PC-3 (cell line): ENCODE measurements around the gene ADAMTS17. TPM values are rescaled to one million over a fixed set of nuclear protein-coding genes. Genes with fewer than 3 reads are reported as not detected.

Experiments
- ATAC-seq: fragments of 200-7000 bp; cut with Tn5 transposase; 2 replicates; pipeline ENCODE4 v1.9.1; 2020; ENCODE audit warnings: mild to moderate bottlenecking, moderate library complexity
- BruUV-seq: library from RNA; stranded (reverse); fragments of 400-500 nt; replicated peaks from 2 replicates; lab custom pipeline; 2021; lab: Mats Ljungman, UMichigan
- CTCF ChIA-PET: fragments of 300-600 bp; sonication (Branson Sonifier 250); formaldehyde crosslinking; loops from one replicate; lab custom pipeline; 2022; ENCODE audit warnings: antibody characterized with exemption; lab: Charles Lee
- POLR2A ChIA-PET: fragments of 300-600 bp; sonication (Branson Sonifier 250); formaldehyde crosslinking; loops from one replicate; lab custom pipeline; 2022; ENCODE audit warnings: antibody characterized with exemption; ENCODE audit not compliant: unreplicated experiment; lab: Charles Lee
- DNase-seq: peaks from one replicate; pipeline ENCODE4 v3.0.0-alpha.2; 2015
- H2AFZ ChIP-seq: fragments of 300-600 bp; sonication (generic); 2 replicates; pipeline ENCODE4 v1.6.0; 2016; ENCODE audit warnings: antibody characterized with exemption, low read length
- H3F3A ChIP-seq: fragments of 300-600 bp; sonication (generic); one replicate; pipeline ENCODE4 v1.6.0; 2017; ENCODE audit warnings: antibody characterized with exemption, low read length, control low read depth, mild to moderate bottlenecking; ENCODE audit not compliant: unreplicated experiment
- H3K27ac ChIP-seq: fragments of 300-600 bp; sonication (generic); 2 replicates; pipeline ENCODE4 v1.5.1; 2016; ENCODE audit warnings: mild to moderate bottlenecking, low read length
- H3K27me3 ChIP-seq: fragments of 300-600 bp; sonication (generic); 2 replicates; pipeline ENCODE4 v1.6.1; 2016; ENCODE audit warnings: low read length, mixed read lengths
- H3K36me3 ChIP-seq: fragments of 300-600 bp; sonication (generic); 2 replicates; pipeline ENCODE4 v1.6.1; 2016; ENCODE audit warnings: low read depth, mixed run types, low read length, mixed read lengths
- H3K4me1 ChIP-seq: fragments of 300-600 bp; sonication (generic); 2 replicates; pipeline ENCODE4 v1.5.1; 2016; ENCODE audit warnings: low read length; ENCODE audit not compliant: insufficient read depth
- H3K4me2 ChIP-seq: fragments of 300-600 bp; sonication (generic); 2 replicates; pipeline ENCODE4 v1.6.0; 2016; ENCODE audit warnings: low read length
- H3K4me3 ChIP-seq: fragments of 300-600 bp; sonication (generic); 2 replicates; pipeline ENCODE4 v1.5.1; 2016; ENCODE audit warnings: mild to moderate bottlenecking, low read length, mixed read lengths
- H3K79me2 ChIP-seq: fragments of 300-600 bp; sonication (generic); 2 replicates; pipeline ENCODE4 v1.6.1; 2017; ENCODE audit warnings: low read length, mixed read lengths
- H3K9ac ChIP-seq: fragments of 300-600 bp; sonication (generic); 2 replicates; pipeline ENCODE4 v1.6.0; 2016; ENCODE audit warnings: mild to moderate bottlenecking, low read length
- H3K9me2 ChIP-seq: fragments of 300-600 bp; sonication (generic); replicated peaks from 2 replicates; pipeline ENCODE4 v1.6.1; 2016; ENCODE audit warnings: mixed run types, low read length, mixed read lengths
- H3K9me3 ChIP-seq: fragments of 300-600 bp; sonication (generic); 2 replicates; pipeline ENCODE4 v1.6.1; 2016; ENCODE audit warnings: low read length, mixed read lengths
- H4K20me1 ChIP-seq: fragments of 300-600 bp; sonication (generic); 2 replicates; pipeline ENCODE4 v1.6.1; 2016; ENCODE audit warnings: low read length, mixed read lengths
- EZH2 ChIP-seq: fragments of 300-600 bp; sonication (generic); IDR thresholded peaks from one replicate; pipeline ENCODE4 v1.6.1; 2017; ENCODE audit warnings: antibody characterized with exemption, mild to moderate bottlenecking, low read length; ENCODE audit not compliant: unreplicated experiment
- EZH2phosphoT487 ChIP-seq: fragments of 300-600 bp; sonication (generic); IDR thresholded peaks from 2 replicates; pipeline ENCODE4 v1.6.1; 2018; ENCODE audit warnings: mild to moderate bottlenecking, antibody characterized with exemption, low read length, borderline replicate concordance
- intact Hi-C: fragments of 100-400 bp; cut with micrococcal nuclease; formaldehyde crosslinking; loops from 2 replicates; pipeline ENCODE4 v1.9.0; 2023
- total RNA-seq: library from RNA; depleted of rRNA; stranded (reverse); fragments of >200 nt; gene quantifications from 2 replicates; pipeline ENCODE4 v1.2.3, GENCODE V29; 2014
- TF ChIP-seq, protein P1 (sequence below): fragments of 300-600 bp; sonication (generic); conservative IDR thresholded peaks from 2 replicates; pipeline ENCODE4 v1.5.1; 2017; ENCODE audit warnings: antibody characterized with exemption, low read depth, mild to moderate bottlenecking, low read length

ADAMTS17 gene
- total RNA-seq, 1 experiment from 2014 or later: 6.9 TPM

- Histone ChIP-seq H3K36me3 (no peaks in the 10 kb centered on the region), H3K9me2 (no peaks in the 10 kb centered on the region), H3K4me1 (peaks cover 21% of the 10 kb centered on the region), H3K9ac (no peak overlapping the region), H3K4me3 (no peak overlapping the region), H3K9me3 (no peaks in the 10 kb centered on the region), H3F3A (no peaks in the 10 kb centered on the region), H4K20me1 (no peaks in the 10 kb centered on the region), H2AFZ (no peak overlapping the region), H3K27me3 (no peaks in the 10 kb centered on the region), H3K27ac (no peak overlapping the region), H3K79me2 (no peaks in the 10 kb centered on the region), H3K4me2 (no peak overlapping the region)
- BruUV-seq: no TSS peak
- ATAC-seq (no peak), DNase-seq (no peak)
- intact Hi-C loops: loop anchor here (10.0 kb wide), 1 partner anchor 153 kb away; no protein-coding TSS in a partner anchor
- TF ChIP-seq, protein P1, sequence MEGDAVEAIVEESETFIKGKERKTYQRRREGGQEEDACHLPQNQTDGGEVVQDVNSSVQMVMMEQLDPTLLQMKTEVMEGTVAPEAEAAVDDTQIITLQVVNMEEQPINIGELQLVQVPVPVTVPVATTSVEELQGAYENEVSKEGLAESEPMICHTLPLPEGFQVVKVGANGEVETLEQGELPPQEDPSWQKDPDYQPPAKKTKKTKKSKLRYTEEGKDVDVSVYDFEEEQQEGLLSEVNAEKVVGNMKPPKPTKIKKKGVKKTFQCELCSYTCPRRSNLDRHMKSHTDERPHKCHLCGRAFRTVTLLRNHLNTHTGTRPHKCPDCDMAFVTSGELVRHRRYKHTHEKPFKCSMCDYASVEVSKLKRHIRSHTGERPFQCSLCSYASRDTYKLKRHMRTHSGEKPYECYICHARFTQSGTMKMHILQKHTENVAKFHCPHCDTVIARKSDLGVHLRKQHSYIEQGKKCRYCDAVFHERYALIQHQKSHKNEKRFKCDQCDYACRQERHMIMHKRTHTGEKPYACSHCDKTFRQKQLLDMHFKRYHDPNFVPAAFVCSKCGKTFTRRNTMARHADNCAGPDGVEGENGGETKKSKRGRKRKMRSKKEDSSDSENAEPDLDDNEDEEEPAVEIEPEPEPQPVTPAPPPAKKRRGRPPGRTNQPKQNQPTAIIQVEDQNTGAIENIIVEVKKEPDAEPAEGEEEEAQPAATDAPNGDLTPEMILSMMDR: no peak
- TF ChIP-seq EZH2phosphoT487 (no peak), EZH2 (no peak)
- CTCF ChIA-PET: no interaction called here
- POLR2A ChIA-PET: no interaction called here
These were observed 379.7 kb downstream of the ADAMTS17 start for GRCh38 chr15:99962006-99962561.

DNA sequence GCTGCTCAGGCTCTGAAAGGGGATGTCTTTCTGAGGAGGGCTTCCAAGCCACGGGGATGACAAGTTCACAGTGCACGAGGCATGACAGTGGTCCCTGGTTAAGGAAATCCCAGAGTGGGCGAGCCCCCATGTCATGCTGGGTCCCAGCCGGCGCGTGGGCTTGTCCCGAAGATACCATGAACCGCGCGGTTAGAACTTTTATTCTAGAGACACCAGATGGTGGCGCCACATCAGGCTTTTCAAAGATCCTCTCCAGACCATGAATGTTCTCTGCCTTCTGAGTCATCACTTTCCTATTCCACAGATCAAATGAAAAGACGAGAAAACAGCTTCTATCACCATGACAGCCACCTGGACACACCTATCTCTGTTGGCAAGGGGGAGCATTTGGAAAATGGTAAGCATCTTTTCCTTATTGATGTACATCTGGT lies 380.7 kb downstream of the ADAMTS17 start:
- no peaks in the 10 kb centered on the region for H3K9me2 ChIP-seq
- H3K79me2 ChIP-seq: no peaks in the 10 kb centered on the region
- H3F3A ChIP-seq: no peaks in the 10 kb centered on the region
- no peaks in the 10 kb centered on the region for H3K27me3 ChIP-seq
- TF ChIP-seq, protein P1: peak; percentile 57
- TF ChIP-seq EZH2phosphoT487: no peak
- no peak for TF ChIP-seq EZH2
- H4K20me1 ChIP-seq: no peaks in the 10 kb centered on the region
- H3K9ac ChIP-seq: no peak overlapping the region
- H3K4me2 ChIP-seq: no peak overlapping the region
- H3K4me1 ChIP-seq: peaks cover 21% of the 10 kb centered on the region
- intact Hi-C loops: loop anchor here (10.0 kb wide), 1 partner anchor 154 kb away; no protein-coding TSS in a partner anchor
- ChIA-PET CTCF (no interaction called here), POLR2A (no interaction called here)
- H3K4me3 ChIP-seq: no peak overlapping the region
- H2AFZ ChIP-seq: no peak overlapping the region
- no peak for ATAC-seq
- H3K9me3 ChIP-seq: no peaks in the 10 kb centered on the region
- BruUV-seq: no TSS peak
- no peak overlapping the region for H3K27ac ChIP-seq
- peak; percentile 56 for DNase-seq
- no peaks in the 10 kb centered on the region for H3K36me3 ChIP-seq

- no TSS peak for BruUV-seq
- Histone ChIP-seq H3K9me3 (no peaks in the 10 kb centered on the region), H3K27me3 (no peaks in the 10 kb centered on the region), H3K27ac (peak overlapping the region; percentile 56), H3K36me3 (no peaks in the 10 kb centered on the region), H2AFZ (no peak overlapping the region), H3K4me3 (no peak overlapping the region), H3K4me1 (peaks cover 21% of the 10 kb centered on the region), H4K20me1 (no peaks in the 10 kb centered on the region), H3F3A (no peaks in the 10 kb centered on the region), H3K4me2 (peak overlapping the region; percentile 35), H3K9me2 (no peaks in the 10 kb centered on the region), H3K9ac (no peak overlapping the region), H3K79me2 (no peaks in the 10 kb centered on the region)
- POLR2A ChIA-PET: no interaction called here
- intact Hi-C loops: loop anchor here (2.0 kb wide), 2 partner anchors 31 to 83 kb away; no protein-coding TSS in a partner anchor
- ATAC-seq (peak; percentile 38), DNase-seq (peak; percentile 22)
- TF ChIP-seq EZH2phosphoT487 (no peak), EZH2 (no peak)
- TF ChIP-seq, protein P1: no peak
- CTCF ChIA-PET: no interaction called here
These were observed 382.4 kb downstream of the ADAMTS17 start for GRCh38 chr15:99959326-99959725.
